Pancreas (tissue), 10 donors: ENCODE results near the gene PYROXD2. TPM values are rescaled to one million over a fixed set of nuclear protein-coding genes. Genes with fewer than 3 reads are reported as not detected.
"Not testable (repeated sequence)": the region's sequence is repeated elsewhere in the genome, so short reads cannot be mapped to it uniquely, and the experiment has no call there.

ENCODE experiments used
- ATAC-seq, 4 donors: fragments of 200-7000 bp; cut with Tn5 transposase; one replicate each; pipeline versions ENCODE4 v1.8.0 to v1.9.1; 2020; ENCODE audit warnings: mild to moderate bottlenecking in 4 of 4, moderate library complexity in 4 of 4
- DNase-seq, 6 donors: peaks; one replicate each; pipeline ENCODE4 v3.0.0-alpha.2; 2020
- FAIRE-seq: peaks from 2 replicates; lab custom pipeline; 2012; peaks lifted over from hg19 to GRCh38; lab: Jason Lieb, UNC
- H3K27ac ChIP-seq, 4 donors: fragments of 200-600 bp; sonication (generic); 1 replicate in 3 of 4; 2 replicates in 1 of 4; pipeline versions ENCODE4 v1.5.0 to v1.8.0; 2020
- H3K27me3 ChIP-seq, 4 donors: fragments of 200-600 bp; one replicate each; pipeline ENCODE4 v1.8.0; 2021
- H3K36me3 ChIP-seq, 3 donors: fragments of 200-600 bp; sonication (generic) in 1 of 3; one replicate each; pipeline versions ENCODE4 v1.5.0 to v1.8.0; 2020 to 2021
- H3K4me1 ChIP-seq, 3 donors: fragments of 200-600 bp; one replicate each; pipeline ENCODE4 v1.8.0; 2021
- H3K4me3 ChIP-seq, 4 donors: fragments of 200-600 bp; sonication (generic) in 2 of 4; one replicate each; pipeline versions ENCODE4 v1.5.0 to v1.8.0; 2020 to 2021
- H3K9me3 ChIP-seq, 4 donors: fragments of 200-600 bp; one replicate each; pipeline ENCODE4 v1.8.0; 2021
- WGBS, 2 donors: extraction: QIAGEN DNeasy Blood & Tissue Kit; methylation state at CpG; one replicate each; pipeline ENCODE4 v1.1.7; 2013; 5-methylcytosine and 5-hydroxymethylcytosine counted together
- intact Hi-C, 3 donors: fragments of 100-400 bp; cut with DNase I; formaldehyde crosslinking; loops; one replicate each; pipeline versions ENCODE4 v1.11.1 to v1.14.2; 2022
- polyA plus RNA-seq, 2 donors: library from polyadenylated mRNA; stranded (reverse); fragments of 200-250 nt; gene quantifications; one replicate each; pipeline ENCODE4 v1.2.3, GENCODE V29; 2013
- total RNA-seq, 6 donors: library from RNA; stranded (reverse); fragmentation: NEBNext Ultra II Directional in 4 of 6; extraction: Animal tissue kit (Norgen Biotek cat#: 25700) in 4 of 6; gene quantifications; one replicate each; pipeline versions ENCODE4 v1.2.1 to v1.2.4, GENCODE V29; 2021 to 2023
- TF ChIP-seq, protein P1 (sequence below), 4 donors: fragments of 200-600 bp; sonication (generic) in 3 of 4; IDR thresholded peaks; one replicate each; pipeline versions ENCODE4 v1.5.0 to v1.8.0; 2021; ENCODE audit warnings: antibody characterized with exemption in 4 of 4
- donor health status: healthy with polysubstance abuse.
- donor health status: DM: no; HTN: no; CAD: no; lungs with moderate emphysema.
- donor health status: DM: no; HTN: no; CAD: no.
- donor health status: control.
- donor health status: control.
- donor health status: Bipolar disorder and iron deficiency.
- donor health status: DM: yes; HTN: yes; CAD: no.
- donor health status: DM: no; HTN: no; CAD: no.
- donor health status: DM: no; HTN: no; CAD: no.
- donor health status: DM: yes; HTN: yes; CAD: no.

Gene PYROXD2
- total and polyA plus RNA-seq, 8 donors: 1.8 to 15.9 (median 3.9) TPM

- DNase-seq: no peak
- Histone ChIP-seq H3K4me3 (no peak overlapping the region), H3K36me3 (no peaks in the 10 kb centered on the region), H3K27me3 (no peaks in the 10 kb centered on the region), H3K9me3 (no peaks in the 10 kb centered on the region), H3K27ac (no peak overlapping the region), H3K4me1 (no peaks in the 10 kb centered on the region)
- TF ChIP-seq, protein P1, sequence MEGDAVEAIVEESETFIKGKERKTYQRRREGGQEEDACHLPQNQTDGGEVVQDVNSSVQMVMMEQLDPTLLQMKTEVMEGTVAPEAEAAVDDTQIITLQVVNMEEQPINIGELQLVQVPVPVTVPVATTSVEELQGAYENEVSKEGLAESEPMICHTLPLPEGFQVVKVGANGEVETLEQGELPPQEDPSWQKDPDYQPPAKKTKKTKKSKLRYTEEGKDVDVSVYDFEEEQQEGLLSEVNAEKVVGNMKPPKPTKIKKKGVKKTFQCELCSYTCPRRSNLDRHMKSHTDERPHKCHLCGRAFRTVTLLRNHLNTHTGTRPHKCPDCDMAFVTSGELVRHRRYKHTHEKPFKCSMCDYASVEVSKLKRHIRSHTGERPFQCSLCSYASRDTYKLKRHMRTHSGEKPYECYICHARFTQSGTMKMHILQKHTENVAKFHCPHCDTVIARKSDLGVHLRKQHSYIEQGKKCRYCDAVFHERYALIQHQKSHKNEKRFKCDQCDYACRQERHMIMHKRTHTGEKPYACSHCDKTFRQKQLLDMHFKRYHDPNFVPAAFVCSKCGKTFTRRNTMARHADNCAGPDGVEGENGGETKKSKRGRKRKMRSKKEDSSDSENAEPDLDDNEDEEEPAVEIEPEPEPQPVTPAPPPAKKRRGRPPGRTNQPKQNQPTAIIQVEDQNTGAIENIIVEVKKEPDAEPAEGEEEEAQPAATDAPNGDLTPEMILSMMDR (IDR thresholded peaks at IDR 0.05): no peak
- WGBS, 2 donors: 76 to 83% methylated on average over 4 of the region's 4 CpGs
- ATAC-seq: no peak
- intact Hi-C loops: no loop called here
- FAIRE-seq: no peak
Observed at GRCh38 chr10:98390406-98390805, 24.6 kb downstream of the PYROXD2 start.

DNA sequence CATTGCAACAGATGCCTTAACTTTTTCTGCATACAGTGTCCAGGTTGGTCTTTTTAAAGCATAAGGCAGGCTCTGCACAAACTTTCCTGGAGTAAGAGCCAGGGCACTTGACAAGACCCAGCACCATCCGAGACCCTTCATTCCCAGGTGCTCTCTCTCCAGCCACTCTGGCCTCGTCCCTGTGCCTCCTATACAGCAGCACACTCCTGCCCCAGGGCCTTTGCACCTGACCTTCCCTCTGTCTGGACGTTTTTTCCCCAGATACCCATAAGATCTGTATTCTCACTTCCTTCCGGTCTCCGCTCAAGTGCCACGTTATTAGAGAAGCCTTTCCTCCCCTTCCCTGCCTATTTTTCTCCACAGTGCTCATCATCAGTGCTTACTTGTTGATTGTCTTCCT lies 25.6 kb downstream of the PYROXD2 start:
- 72 to 78% methylated on average over 6 of the region's 6 CpGs for WGBS, 2 donors
- Histone ChIP-seq H3K27ac (no peak overlapping the region), H3K36me3 (no peaks in the 10 kb centered on the region), H3K4me3 (no peak overlapping the region), H3K9me3 (no peaks in the 10 kb centered on the region), H3K27me3 (no peaks in the 10 kb centered on the region), H3K4me1 (no peaks in the 10 kb centered on the region)
- intact Hi-C loops: no loop called here
- no peak for DNase-seq
- TF ChIP-seq, protein P1 (IDR thresholded peaks at IDR 0.05): no peak
- no peak for ATAC-seq
- no peak for FAIRE-seq

DNA sequence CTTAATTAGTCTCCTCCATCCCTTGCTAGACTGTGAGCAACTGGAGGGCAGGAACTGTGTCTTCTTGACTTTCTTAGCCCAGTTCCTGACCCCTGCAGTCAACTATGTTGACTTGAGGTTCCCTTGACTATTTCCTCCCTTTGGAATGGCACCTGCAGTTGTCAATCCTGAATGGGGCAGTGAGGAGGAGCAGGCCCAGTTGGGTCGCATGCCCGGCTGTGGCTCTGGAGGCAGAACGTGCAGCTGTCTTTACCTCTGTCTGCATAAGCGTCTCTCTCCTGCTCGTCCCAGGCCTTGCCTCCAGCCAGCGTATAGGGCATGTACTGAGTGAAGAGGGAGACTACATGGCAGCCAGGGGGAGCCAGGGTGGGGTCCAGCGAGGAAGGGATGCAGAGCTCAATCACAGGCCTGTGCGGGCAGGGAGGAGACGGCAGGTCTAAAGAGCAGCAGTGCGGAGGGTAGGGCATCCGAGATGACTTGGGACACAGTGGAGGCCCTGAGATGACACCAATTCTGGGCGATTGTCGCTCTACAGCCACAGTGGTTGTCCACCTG lies 26.8 kb downstream of the PYROXD2 start:
- TF ChIP-seq, protein P1 (IDR thresholded peaks at IDR 0.05): no peak
- Histone ChIP-seq H3K9me3 (no peaks in the 10 kb centered on the region), H3K4me1 (no peaks in the 10 kb centered on the region), H3K27me3 (no peaks in the 10 kb centered on the region), H3K27ac (no peak overlapping the region), H3K4me3 (no peak overlapping the region), H3K36me3 (no peaks in the 10 kb centered on the region)
- no peak for FAIRE-seq
- 91 to 96% methylated on average over 13 of the region's 13 CpGs for WGBS, 2 donors
- intact Hi-C loops: no loop called here
- no peak for DNase-seq
- ATAC-seq: no peak

- Histone ChIP-seq H3K4me3 (no peak overlapping the region), H3K27me3 (no peaks in the 10 kb centered on the region), H3K4me1 (no peaks in the 10 kb centered on the region), H3K27ac (no peak overlapping the region), H3K36me3 (no peaks in the 10 kb centered on the region), H3K9me3 (no peaks in the 10 kb centered on the region)
- DNase-seq: no peak
- 91 to 97% methylated on average over 9 of the region's 9 CpGs for WGBS, 2 donors
- no peak for FAIRE-seq
- TF ChIP-seq, protein P1 (IDR thresholded peaks at IDR 0.05): no peak
- ATAC-seq: no peak
- intact Hi-C loops: no loop called here
Observed at GRCh38 chr10:98384531-98385133, 30.4 kb downstream of the PYROXD2 start.

- H3K36me3 ChIP-seq: no peaks in the 10 kb centered on the region
- DNase-seq: no peak
- no peaks in the 10 kb centered on the region for H3K9me3 ChIP-seq
- WGBS, 2 donors: 83 to 91% methylated on average over 6 of the region's 6 CpGs
- TF ChIP-seq, protein P1 (IDR thresholded peaks at IDR 0.05): no peak
- H3K27ac ChIP-seq: no peak overlapping the region
- H3K4me1 ChIP-seq: no peaks in the 10 kb centered on the region
- no peak for FAIRE-seq
- no peaks in the 10 kb centered on the region for H3K27me3 ChIP-seq
- no peak for ATAC-seq
- no peak overlapping the region for H3K4me3 ChIP-seq
- intact Hi-C loops: no loop called here
Observed at GRCh38 chr10:98383869-98384268, 31.1 kb downstream of the PYROXD2 start.

- H3K4me1 ChIP-seq, H3K27me3 ChIP-seq, H3K36me3 ChIP-seq, FAIRE-seq, H3K27ac ChIP-seq, intact Hi-C loops, DNase-seq, H3K9me3 ChIP-seq, H3K4me3 ChIP-seq: not testable (repeated sequence)
- WGBS, 2 donors: 90 to 96% methylated on average over 7 of the region's 7 CpGs
- peak in 1 of 4 donors; percentile 32 for ATAC-seq
Observed at GRCh38 chr10:98383134-98383667, 31.8 kb downstream of the PYROXD2 start.
